RWPE1 (cell line): ENCODE measurements around the gene TBCD.
"Not testable (repeated sequence)": the region's sequence is repeated elsewhere in the genome, so short reads cannot be mapped to it uniquely, and the experiment has no call there.

Experiments
- CTCF ChIA-PET: fragments of 350-600 bp; sonication (Branson Sonifier 250); formaldehyde crosslinking; extraction: SDS; loops from one replicate; lab custom pipeline; 2021; lab: Yijun Ruan, JAX
- POLR2A ChIA-PET: fragments of 400-600 bp; formaldehyde crosslinking; extraction: SDS; loops from one replicate; lab custom pipeline; 2020; ENCODE audit warnings: antibody characterized with exemption; ENCODE audit not compliant: low non-redundant PET; lab: Yijun Ruan, JAX
- DNase-seq: peaks from one replicate; pipeline ENCODE4 v3.0.0; 2012; ENCODE audit warnings: low spot score
- H3K27ac ChIP-seq: fragments of 450-650 bp; 2 replicates; pipeline ENCODE4 v1.5.1; 2017
- CTCF ChIP-seq: fragments of 450-650 bp; conservative IDR thresholded peaks from 2 replicates; pipeline ENCODE4 v1.5.1; 2017; ENCODE audit warnings: low read depth, mild to moderate bottlenecking

The TBCD gene

GRCh38 chr17:82737967-82738877 lies 13.6 kb upstream of the TBCD start:
- no peak for DNase-seq
- H3K27ac ChIP-seq: 0 out of 2 replicates have a peak overlapping the region, but pooled peaks have one; percentile 3
- ChIA-PET POLR2A (no interaction called here), CTCF (no interaction called here)
- no peak for TF ChIP-seq CTCF

- TF ChIP-seq CTCF: no peak
- peak; percentile 31 for DNase-seq
- ChIA-PET CTCF (no interaction called here), POLR2A (interaction anchor here (0.6 kb wide), 1 partner anchor 152 kb away, joined by 6 read pairs; no protein-coding TSS in a partner anchor)
- 0 out of 2 replicates have a peak overlapping the region, but pooled peaks have one; percentile 21 for H3K27ac ChIP-seq
Observed at GRCh38 chr17:82740906-82741759, 10.7 kb upstream of the TBCD start.

DNA sequence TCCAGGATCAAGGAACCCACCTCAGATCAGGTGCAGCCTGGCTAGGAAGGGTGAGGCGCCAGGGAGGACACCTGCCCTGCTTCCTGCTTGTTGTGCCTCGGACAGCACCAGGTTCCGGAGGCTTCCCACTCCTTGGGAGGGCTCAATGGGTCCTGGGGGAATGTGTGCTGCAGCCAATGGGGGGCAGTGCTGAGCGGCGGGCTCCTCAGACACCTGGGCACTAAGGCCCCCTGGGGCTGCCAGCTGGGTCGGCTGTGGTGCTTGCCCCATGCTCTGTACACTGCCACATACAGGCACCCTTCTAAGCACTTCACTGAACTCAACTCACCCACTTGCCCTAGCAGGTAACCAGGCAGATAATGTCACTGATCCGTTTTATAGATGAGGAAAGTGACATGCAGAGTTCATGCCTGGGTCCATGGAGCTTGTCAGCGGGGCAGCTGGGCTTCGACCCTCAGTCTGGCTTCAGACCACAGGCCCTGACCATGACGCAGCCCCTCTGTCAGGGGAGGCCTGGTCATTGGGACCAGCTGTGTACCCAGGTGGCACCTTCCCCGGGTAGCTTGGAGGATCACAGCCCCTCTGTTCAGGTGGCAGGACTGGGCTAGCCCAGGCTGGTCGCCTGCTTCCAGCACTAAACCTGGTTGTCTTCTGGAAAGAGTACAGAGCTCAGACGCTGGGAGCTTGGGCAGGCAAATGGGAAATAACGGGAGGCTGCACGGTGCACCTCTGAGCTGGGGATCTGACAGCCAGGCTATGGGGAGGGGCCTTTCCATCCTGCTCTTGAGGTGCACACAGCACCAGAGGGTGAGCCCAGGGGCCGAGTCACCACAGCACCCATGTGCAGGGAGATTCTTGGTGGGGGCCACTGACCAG lies 8.3 kb upstream of the TBCD start:
- ChIA-PET POLR2A (no interaction called here), CTCF (interaction anchor here (0.6 to 0.7 kb wide), 2 partner anchors 12 to 21 kb away, joined by 3 read pairs; no protein-coding TSS in a partner anchor)
- no peak overlapping the region for H3K27ac ChIP-seq
- TF ChIP-seq CTCF: no peak
- no peak for DNase-seq

- POLR2A ChIA-PET, CTCF ChIA-PET, H3K27ac ChIP-seq, DNase-seq: not testable (repeated sequence)
Observed at GRCh38 chr17:82744736-82745135, 7.1 kb upstream of the TBCD start.

DNA sequence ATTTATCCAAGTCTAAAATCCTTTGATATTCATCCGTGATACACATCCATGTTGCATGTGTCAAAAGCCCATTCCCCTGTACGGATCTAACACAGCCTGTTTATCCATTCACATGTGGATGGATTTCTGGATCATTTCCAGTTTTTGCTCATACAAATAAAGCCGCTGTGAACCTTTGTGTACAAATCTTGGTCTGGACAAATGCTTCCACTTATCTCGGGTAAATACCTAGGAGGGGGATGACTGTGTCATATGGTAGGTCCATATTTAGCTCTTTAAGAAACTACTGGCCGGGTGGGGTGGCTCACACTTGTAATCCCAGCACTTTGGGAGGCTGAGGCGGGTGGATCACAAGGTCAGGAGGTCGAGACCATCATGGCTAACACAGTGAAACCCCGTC lies 6.3 kb upstream of the TBCD start:
- ChIA-PET POLR2A (no interaction called here), CTCF (no interaction called here)
- no peak for TF ChIP-seq CTCF
- DNase-seq: no peak
- H3K27ac ChIP-seq: no peak overlapping the region

DNA sequence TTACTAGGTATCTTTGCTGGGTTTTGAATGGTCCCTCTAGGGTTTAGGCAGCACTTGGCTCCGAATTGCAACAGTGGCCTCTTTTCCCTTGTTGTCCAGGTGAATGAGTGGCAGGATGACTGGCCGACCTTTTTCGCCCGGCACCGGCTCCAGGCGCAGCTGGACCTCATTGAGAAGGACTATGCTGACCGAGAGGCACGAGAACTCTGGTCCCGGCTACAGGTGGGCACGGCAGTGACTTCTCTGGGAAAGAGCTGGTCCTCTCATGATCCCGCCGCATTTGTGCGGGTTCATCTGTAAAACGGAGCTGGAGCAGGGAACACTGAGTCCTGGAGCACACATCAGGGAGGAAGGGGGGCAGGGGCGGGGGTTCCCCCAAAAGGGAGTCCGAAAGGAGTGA lies 3.1 kb upstream of the TBCD start:
- ChIA-PET POLR2A (interaction anchor here (0.5 kb wide), 1 partner anchor 29 kb away, joined by 3 read pairs; no protein-coding TSS in a partner anchor), CTCF (interaction anchor here (0.8 kb wide), 1 partner anchor 15 kb away, joined by 3 read pairs; no protein-coding TSS in a partner anchor)
- no peak for TF ChIP-seq CTCF
- peak overlapping the region; percentile 18; the same call in 1 of the 2 replicates for H3K27ac ChIP-seq
- no peak for DNase-seq
